BLaER1 treated with 17β-estradiol and CSF1 and Interleukin-3, amounts not matched to agents 10 nM and 100 nM (cell line): Measurements from ENCODE around the gene HTR3A.
"Not testable (repeated sequence)": the region's sequence is repeated elsewhere in the genome, so short reads cannot be mapped to it uniquely, and the experiment has no call there.

Experiments used
- H3K27ac ChIP-seq, 11 experiments: shearing (Covaris generic); formaldehyde crosslinking; 2 replicates each; pipeline ENCODE4 v1.8.1; 2022
- H3K27me3 ChIP-seq, 11 experiments: shearing (Covaris generic); formaldehyde crosslinking; 2 replicates each; pipeline ENCODE4 v1.8.1; 2022
- H3K36me3 ChIP-seq, 11 experiments: shearing (Covaris generic); formaldehyde crosslinking; 2 replicates each; pipeline ENCODE4 v1.8.1; 2022
- H3K4me1 ChIP-seq, 10 experiments: shearing (Covaris generic); formaldehyde crosslinking; 2 replicates each; pipeline ENCODE4 v1.8.1; 2022
- H3K4me2 ChIP-seq, 11 experiments: shearing (Covaris generic); formaldehyde crosslinking; 2 replicates each; pipeline ENCODE4 v1.8.1; 2022
- H3K4me3 ChIP-seq, 10 experiments: shearing (Covaris generic); formaldehyde crosslinking; 2 replicates each; pipeline ENCODE4 v1.8.1; 2022
- H3K9ac ChIP-seq, 11 experiments: shearing (Covaris generic); formaldehyde crosslinking; 2 replicates each; pipeline ENCODE4 v1.8.1; 2022
- H3K9me3 ChIP-seq, 11 experiments: shearing (Covaris generic); formaldehyde crosslinking; replicated peaks in 1 of 11; 2 replicates each; pipeline ENCODE4 v1.8.1; 2022
- H4K20me1 ChIP-seq, 11 experiments: shearing (Covaris generic); formaldehyde crosslinking; 2 replicates each; pipeline ENCODE4 v1.8.1; 2022
- Cebpa-rat ChIP-seq, 11 experiments: shearing (Covaris generic); IDR thresholded peaks; 2 replicates each; pipeline ENCODE4 v1.8.1; 2022

HTR3A gene

GRCh38 chr11:113974741-113975470 is at the start of gene HTR3A:
TSS of gene HTR3A (plus strand) at chr11:113975108. CDS start at chr11:113975326, 218 bp downstream.
- H3K9ac ChIP-seq = no peak within 1 kb of the TSS
- no peak within 1 kb of the TSS for H3K4me3 ChIP-seq

GRCh38 chr11:113926273-113927197 is 48.4 kb upstream of the HTR3A start:
- H3K4me3 ChIP-seq = no peak overlapping the region
- H3K4me2 ChIP-seq = no peak overlapping the region
- peaks cover 0 to 8% (median 0%) of the 10 kb centered on the region in 10 experiments; a peak in 5 of 20 replicates for H3K4me1 ChIP-seq
- no peaks in the 10 kb centered on the region for H3K9me3 ChIP-seq
- no peak overlapping the region for H3K9ac ChIP-seq
- H3K27me3 ChIP-seq = no peaks in the 10 kb centered on the region
- H3K27ac ChIP-seq = no peak overlapping the region
- TF ChIP-seq Cebpa-rat (IDR thresholded peaks at IDR 0.05) = no peak
- H4K20me1 ChIP-seq = no peaks in the 10 kb centered on the region
- no peaks in the 10 kb centered on the region for H3K36me3 ChIP-seq

More at GRCh38 chr11:113974741-113975470, at the start of gene HTR3A:
- no peak within 1 kb of the TSS for H3K27ac ChIP-seq
- peaks cover 6 to 49% (median 41%) of the 10 kb centered on the region in 10 experiments; a peak in 19 of 20 replicates for H3K4me1 ChIP-seq
- peak within 1 kb of the TSS in 8 of 11 experiments; percentile 5 to 92 (median 83); a peak in 16 of 22 replicates for H3K4me2 ChIP-seq
- H3K9me3 ChIP-seq = no peaks in the 10 kb centered on the region
- peaks cover 0 to 16% (median 6%) of the 10 kb centered on the region in 11 experiments; a peak in 8 of 22 replicates for H3K27me3 ChIP-seq
- no peak for TF ChIP-seq Cebpa-rat (IDR thresholded peaks at IDR 0.05)
- no peaks in the 10 kb centered on the region for H3K36me3 ChIP-seq
- peaks cover 0 to 11% (median 0%) of the 10 kb centered on the region in 11 experiments; a peak in 3 of 22 replicates for H4K20me1 ChIP-seq

GRCh38 chr11:113928311-113928710 is 46.6 kb upstream of the HTR3A start:
- no peaks in the 10 kb centered on the region for H4K20me1 ChIP-seq
- no peaks in the 10 kb centered on the region for H3K9me3 ChIP-seq
- no peak for TF ChIP-seq Cebpa-rat (IDR thresholded peaks at IDR 0.05)
- H3K27ac ChIP-seq = no peak overlapping the region
- H3K4me1 ChIP-seq = peaks cover 0 to 8% (median 0%) of the 10 kb centered on the region in 10 experiments; a peak in 5 of 20 replicates
- peak overlapping the region in 3 of 11 experiments; percentile 25 to 35 (median 26); a peak in 2 of 22 replicates for H3K4me2 ChIP-seq
- no peak overlapping the region for H3K9ac ChIP-seq
- H3K27me3 ChIP-seq = no peaks in the 10 kb centered on the region
- H3K4me3 ChIP-seq = no peak overlapping the region
- no peaks in the 10 kb centered on the region for H3K36me3 ChIP-seq

GRCh38 chr11:113932788-113933187 is 42.1 kb upstream of the HTR3A start:
- H3K9ac ChIP-seq = no peak overlapping the region
- H4K20me1 ChIP-seq = no peaks in the 10 kb centered on the region
- no peak overlapping the region for H3K4me3 ChIP-seq
- no peaks in the 10 kb centered on the region for H3K27me3 ChIP-seq
- no peak overlapping the region for H3K27ac ChIP-seq
- no peak overlapping the region for H3K4me2 ChIP-seq
- no peaks in the 10 kb centered on the region for H3K36me3 ChIP-seq
- H3K9me3 ChIP-seq = no peaks in the 10 kb centered on the region
- H3K4me1 ChIP-seq = peaks cover 0 to 8% (median 0%) of the 10 kb centered on the region in 10 experiments; a peak in 5 of 20 replicates
- TF ChIP-seq Cebpa-rat (IDR thresholded peaks at IDR 0.05) = no peak

- not testable (repeated sequence) for H3K9me3 ChIP-seq, H3K36me3 ChIP-seq, H3K27ac ChIP-seq, H3K4me2 ChIP-seq, H3K4me1 ChIP-seq, H3K9ac ChIP-seq, H3K27me3 ChIP-seq, H3K4me3 ChIP-seq, H4K20me1 ChIP-seq
Observed at GRCh38 chr11:113934193-113934592, 40.7 kb upstream of the HTR3A start.

GRCh38 chr11:113934761-113935160 is 40.1 kb upstream of the HTR3A start:
- Histone ChIP-seq H3K36me3 (no peaks in the 10 kb centered on the region), H4K20me1 (no peaks in the 10 kb centered on the region), H3K9me3 (no peaks in the 10 kb centered on the region), H3K4me1 (no peaks in the 10 kb centered on the region), H3K27me3 (no peaks in the 10 kb centered on the region), H3K27ac (no peak overlapping the region), H3K4me2 (no peak overlapping the region), H3K4me3 (no peak overlapping the region), H3K9ac (no peak overlapping the region)
- TF ChIP-seq Cebpa-rat (IDR thresholded peaks at IDR 0.05) = no peak

GRCh38 chr11:113935858-113936257 is 39.0 kb upstream of the HTR3A start:
- no peak for TF ChIP-seq Cebpa-rat (IDR thresholded peaks at IDR 0.05)
- Histone ChIP-seq H3K27ac (no peak overlapping the region), H3K27me3 (no peaks in the 10 kb centered on the region), H3K4me2 (no peak overlapping the region), H3K9me3 (no peaks in the 10 kb centered on the region), H4K20me1 (no peaks in the 10 kb centered on the region), H3K4me3 (no peak overlapping the region), H3K4me1 (no peaks in the 10 kb centered on the region), H3K36me3 (no peaks in the 10 kb centered on the region), H3K9ac (no peak overlapping the region)

- no peak overlapping the region for H3K4me3 ChIP-seq
- H3K9me3 ChIP-seq = no peaks in the 10 kb centered on the region
- peaks cover 0 to 5% (median 0%) of the 10 kb centered on the region in 10 experiments; a peak in 4 of 20 replicates for H3K4me1 ChIP-seq
- no peaks in the 10 kb centered on the region for H3K27me3 ChIP-seq
- no peaks in the 10 kb centered on the region for H4K20me1 ChIP-seq
- H3K36me3 ChIP-seq = no peaks in the 10 kb centered on the region
- no peak for TF ChIP-seq Cebpa-rat (IDR thresholded peaks at IDR 0.05)
- no peak overlapping the region for H3K4me2 ChIP-seq
- no peak overlapping the region for H3K27ac ChIP-seq
- no peak overlapping the region for H3K9ac ChIP-seq
Observed at GRCh38 chr11:113937918-113938317, 37.0 kb upstream of the HTR3A start.

- no peak overlapping the region for H3K4me3 ChIP-seq
- H3K4me2 ChIP-seq = no peak overlapping the region
- H3K27me3 ChIP-seq = no peaks in the 10 kb centered on the region
- H4K20me1 ChIP-seq = no peaks in the 10 kb centered on the region
- no peaks in the 10 kb centered on the region for H3K9me3 ChIP-seq
- TF ChIP-seq Cebpa-rat (IDR thresholded peaks at IDR 0.05) = no peak
- no peak overlapping the region for H3K27ac ChIP-seq
- no peaks in the 10 kb centered on the region for H3K36me3 ChIP-seq
- H3K4me1 ChIP-seq = peaks cover 0 to 5% (median 0%) of the 10 kb centered on the region in 10 experiments; a peak in 4 of 20 replicates
- no peak overlapping the region for H3K9ac ChIP-seq
Observed at GRCh38 chr11:113942256-113942655, 32.7 kb upstream of the HTR3A start.

GRCh38 chr11:113946162-113946561 is 28.7 kb upstream of the HTR3A start:
- not testable (repeated sequence) for H3K4me3 ChIP-seq, H4K20me1 ChIP-seq, H3K9me3 ChIP-seq, H3K36me3 ChIP-seq, H3K27ac ChIP-seq, H3K27me3 ChIP-seq, H3K4me2 ChIP-seq, H3K9ac ChIP-seq
- H3K4me1 ChIP-seq = peaks cover 5 to 14% (median 8%) of the 10 kb centered on the region in 10 experiments; a peak in 18 of 20 replicates
